Stimulated activated naive B cell treated with anti-CD40 and anti-IgM and Interleukin-4, amounts not matched to agents 10 μg/mL and 1 μg/mL and 100 μg/mL, for 72 hours (primary cell): ENCODE data around the gene KHSRP.

ENCODE experiments used
- ATAC-seq, 2 donors: fragments of 150-1000 bp; cut with Tn5 transposase; replicated peaks; 2 replicates each; pipeline ENCODE4 v1.10.0; 2021; ENCODE audit warnings: moderate library complexity in 1 of 2
- DNase-seq: peaks from one replicate; pipeline ENCODE4 v3.0.0; 2021
- H3K27ac Mint-ChIP-seq: one replicate; pipeline ENCODE4 v1.8.0; 2022; ENCODE audit warnings: mild to moderate bottlenecking, mixed read lengths
- H3K27me3 Mint-ChIP-seq, 2 donors: one replicate each; pipeline ENCODE4 v1.8.0; 2022; ENCODE audit warnings: mixed read lengths in 2 of 2
- H3K36me3 Mint-ChIP-seq, 2 donors: one replicate each; pipeline ENCODE4 v1.8.0; 2022; ENCODE audit warnings: mixed read lengths in 2 of 2, mild to moderate bottlenecking in 1 of 2
- H3K4me1 Mint-ChIP-seq, 2 donors: one replicate each; pipeline ENCODE4 v1.8.0; 2022; ENCODE audit warnings: mixed read lengths in 2 of 2, mild to moderate bottlenecking in 1 of 2
- H3K4me3 Mint-ChIP-seq, 2 donors: one replicate each; pipeline ENCODE4 v1.8.0; 2022; ENCODE audit warnings: mild to moderate bottlenecking in 2 of 2, mixed read lengths in 2 of 2, moderate library complexity in 1 of 2
- H3K9me3 Mint-ChIP-seq, 2 donors: one replicate each; pipeline ENCODE4 v1.8.0; 2022; ENCODE audit warnings: mixed read lengths in 2 of 2, mild to moderate bottlenecking in 1 of 2

The KHSRP gene

GRCh38 chr19:6376512-6377190 is 48.0 kb downstream of the KHSRP start:
- Mint-ChIP-seq H3K36me3 (peaks cover 28 to 40% of the 10 kb centered on the region in 2 donors), H3K27me3 (no peaks in the 10 kb centered on the region), H3K4me3 (no peak overlapping the region), H3K9me3 (peaks cover 5 to 10% of the 10 kb centered on the region in 2 donors), H3K4me1 (peaks cover 10 to 22% of the 10 kb centered on the region in 2 donors), H3K27ac (peak overlapping the region; percentile 65)
- DNase-seq, result no peak
- ATAC-seq, result no peak

- H3K27me3 Mint-ChIP-seq, result no peaks in the 10 kb centered on the region
- peak within 1 kb of the TSS; percentile 65 for H3K27ac Mint-ChIP-seq
- peak within 1 kb of the TSS in 1 of 2 donors; percentile 36 for H3K4me3 Mint-ChIP-seq
Measured at GRCh38 chr19:6375411-6376010, 49.1 kb downstream of the KHSRP start, which contains the start of gene PSPN. TSS of gene PSPN (minus strand) at chr19:6375933. CDS start at chr19:6375849, 84 bp downstream.

GRCh38 chr19:6374711-6375410 is 49.8 kb downstream of the KHSRP start:
- Mint-ChIP-seq H3K27ac (no peak overlapping the region), H3K36me3 (peaks cover 11 to 23% of the 10 kb centered on the region in 2 donors), H3K4me3 (peak overlapping the region; percentile 36 to 72), H3K9me3 (peaks cover 2 to 3% of the 10 kb centered on the region in 2 donors), H3K27me3 (no peaks in the 10 kb centered on the region), H3K4me1 (peaks cover 11 to 22% of the 10 kb centered on the region in 2 donors)
- DNase-seq (no peak), ATAC-seq (no peak)

More at GRCh38 chr19:6375411-6376010, 49.1 kb downstream of the KHSRP start, which contains the start of gene PSPN:
- ATAC-seq (no peak), DNase-seq (no peak)
- Mint-ChIP-seq H3K4me1 (peaks cover 11 to 22% of the 10 kb centered on the region in 2 donors), H3K9me3 (peaks cover 3 to 5% of the 10 kb centered on the region in 2 donors), H3K36me3 (peaks cover 17 to 28% of the 10 kb centered on the region in 2 donors)

- H3K4me1 Mint-ChIP-seq, result peaks cover 15 to 22% of the 10 kb centered on the region in 2 donors
- no peaks in the 10 kb centered on the region for H3K27me3 Mint-ChIP-seq
- H3K27ac Mint-ChIP-seq, result no peak overlapping the region
- ATAC-seq (no peak), DNase-seq (no peak)
- no peaks in the 10 kb centered on the region for H3K9me3 Mint-ChIP-seq
- H3K36me3 Mint-ChIP-seq, result peaks cover 11 to 23% of the 10 kb centered on the region in 2 donors
- peak overlapping the region; percentile 36 to 99 for H3K4me3 Mint-ChIP-seq
Measured at GRCh38 chr19:6374161-6374709, 50.4 kb downstream of the KHSRP start.

- H3K4me3 Mint-ChIP-seq, result peak overlapping the region; percentile 94 to 99
- no peak for ATAC-seq
- H3K27me3 Mint-ChIP-seq, result no peaks in the 10 kb centered on the region
- peaks cover 12 to 23% of the 10 kb centered on the region in 2 donors for H3K36me3 Mint-ChIP-seq
- H3K4me1 Mint-ChIP-seq, result peaks cover 15 to 22% of the 10 kb centered on the region in 2 donors
- H3K27ac Mint-ChIP-seq, result peak overlapping the region; percentile 34
- H3K9me3 Mint-ChIP-seq, result no peaks in the 10 kb centered on the region
- peak; percentile 13 for DNase-seq
Measured at GRCh38 chr19:6373813-6374108, 50.9 kb downstream of the KHSRP start.

GRCh38 chr19:6373096-6373812 is 51.4 kb downstream of the KHSRP start:
- Mint-ChIP-seq H3K9me3 (no peaks in the 10 kb centered on the region), H3K27ac (peak overlapping the region; percentile 98), H3K36me3 (peaks cover 11 to 21% of the 10 kb centered on the region in 2 donors), H3K4me3 (peak overlapping the region; percentile 94 to 99), H3K27me3 (no peaks in the 10 kb centered on the region), H3K4me1 (peaks cover 15 to 22% of the 10 kb centered on the region in 2 donors)
- DNase-seq (peak; percentile 95), ATAC-seq (peak; percentile 69 to 73)

- Mint-ChIP-seq H3K27ac (peak within 1 kb of the TSS; percentile 98), H3K27me3 (no peaks in the 10 kb centered on the region), H3K9me3 (no peaks in the 10 kb centered on the region), H3K36me3 (peaks cover 14 to 25% of the 10 kb centered on the region in 2 donors), H3K4me3 (peak within 1 kb of the TSS; percentile 94 to 99), H3K4me1 (peaks cover 15 to 22% of the 10 kb centered on the region in 2 donors)
- DNase-seq (peak; percentile 98), ATAC-seq (peak; percentile 83 to 84)
Measured at GRCh38 chr19:6372594-6373095, 52.0 kb downstream of the KHSRP start, which contains the start of gene ALKBH7. TSS of gene ALKBH7 (plus strand) at chr19:6372794. CDS start at chr19:6372821, 27 bp downstream.

- Mint-ChIP-seq H3K4me1 (peaks cover 14 to 19% of the 10 kb centered on the region in 2 donors), H3K4me3 (no peak overlapping the region), H3K36me3 (peaks cover 31 to 42% of the 10 kb centered on the region in 2 donors), H3K27me3 (no peaks in the 10 kb centered on the region), H3K9me3 (no peaks in the 10 kb centered on the region), H3K27ac (peak overlapping the region; percentile 37)
- no peak for DNase-seq
- no peak for ATAC-seq
Measured at GRCh38 chr19:6364353-6364752, 60.3 kb downstream of the KHSRP start.
